Measurements from ENCODE around the gene CD164L2.

The CD164L2 gene

DNA sequence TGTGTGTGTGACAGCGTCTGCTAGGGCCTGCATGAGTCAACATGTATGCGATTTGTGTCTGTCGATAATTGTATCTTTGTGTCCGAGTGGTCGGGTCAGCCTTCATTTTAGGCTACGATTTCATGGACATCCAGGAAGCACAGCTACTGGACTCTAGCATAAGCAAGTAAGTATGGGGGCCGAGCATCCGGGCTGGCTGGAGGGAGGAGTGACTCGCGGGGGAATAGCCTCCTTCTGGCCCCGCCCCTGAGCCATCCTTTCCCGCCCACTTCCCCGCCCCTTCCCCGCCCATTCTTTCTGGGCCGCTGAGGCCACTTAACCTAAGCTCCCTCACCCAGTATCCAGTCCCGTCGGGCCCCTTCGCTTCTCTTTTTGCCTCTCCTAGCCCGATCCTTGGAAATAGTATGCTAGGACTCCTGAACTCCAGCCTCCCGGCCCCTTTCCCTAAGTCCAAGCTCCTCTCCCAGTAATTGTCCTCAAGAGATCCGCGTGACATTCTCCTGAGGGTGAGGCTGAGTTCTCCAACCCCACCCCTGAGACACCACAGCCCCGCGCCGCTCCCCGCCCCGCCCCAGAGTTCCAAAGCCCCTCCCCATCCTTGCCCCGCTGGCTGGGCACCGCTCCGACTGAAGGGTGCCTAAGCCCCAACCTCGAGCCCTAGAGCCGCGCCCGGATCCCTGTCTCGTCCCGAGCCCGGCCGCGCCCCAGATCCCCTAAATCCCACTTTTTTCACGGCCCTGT is 17.6 kb downstream of the CD164L2 start:
- no peaks in the 10 kb centered on the region for H3K36me3 Mint-ChIP-seq
- H3K27ac Mint-ChIP-seq: no peak overlapping the region
- H3K9me3 Mint-ChIP-seq (ENCODE audit: low read depth): no peaks in the 10 kb centered on the region
- H3K4me1 Mint-ChIP-seq (ENCODE audit: low read depth): peaks cover 28% of the 10 kb centered on the region
- H3K4me3 Mint-ChIP-seq: peak overlapping the region; percentile 87
- H3K27me3 Mint-ChIP-seq: no peaks in the 10 kb centered on the region

DNA sequence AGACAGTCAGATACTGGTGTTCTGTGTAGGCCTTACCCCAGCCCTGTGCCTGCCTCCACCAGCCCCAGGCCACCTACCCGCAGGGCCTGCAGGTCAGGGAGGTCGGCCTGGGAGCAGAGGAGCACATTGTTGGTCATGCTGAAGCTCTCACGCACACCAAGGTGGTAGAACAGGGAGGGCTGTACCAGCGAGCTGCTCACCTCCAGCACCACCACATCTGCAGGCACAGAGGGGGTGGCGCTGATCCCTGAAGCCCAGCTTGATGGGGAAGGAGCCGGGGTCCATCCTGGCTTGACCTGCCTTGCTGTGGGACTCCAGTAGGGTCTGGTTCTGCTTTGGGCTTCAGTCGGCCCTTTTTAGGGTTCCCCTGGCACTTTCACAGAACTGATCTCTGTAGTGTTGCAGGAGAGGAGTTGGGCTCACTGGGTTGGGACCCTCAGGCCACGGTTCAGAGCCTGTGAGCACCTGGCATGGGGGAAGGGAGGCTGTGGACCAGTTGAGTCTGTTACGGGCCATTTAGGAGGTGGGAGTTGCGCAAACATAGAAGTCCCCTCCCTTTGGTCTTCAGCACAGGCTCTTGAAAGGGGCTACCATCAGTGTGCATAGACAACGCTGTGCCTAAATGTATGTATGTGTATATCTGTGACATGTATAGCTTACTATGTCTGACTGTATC is 18.3 kb downstream of the CD164L2 start:
- Mint-ChIP-seq H3K4me3 (peak overlapping the region; percentile 87), H3K27ac (no peak overlapping the region), H3K4me1 (ENCODE audit: low read depth) (peaks cover 32% of the 10 kb centered on the region), H3K9me3 (ENCODE audit: low read depth) (no peaks in the 10 kb centered on the region), H3K27me3 (no peaks in the 10 kb centered on the region), H3K36me3 (no peaks in the 10 kb centered on the region)

DNA sequence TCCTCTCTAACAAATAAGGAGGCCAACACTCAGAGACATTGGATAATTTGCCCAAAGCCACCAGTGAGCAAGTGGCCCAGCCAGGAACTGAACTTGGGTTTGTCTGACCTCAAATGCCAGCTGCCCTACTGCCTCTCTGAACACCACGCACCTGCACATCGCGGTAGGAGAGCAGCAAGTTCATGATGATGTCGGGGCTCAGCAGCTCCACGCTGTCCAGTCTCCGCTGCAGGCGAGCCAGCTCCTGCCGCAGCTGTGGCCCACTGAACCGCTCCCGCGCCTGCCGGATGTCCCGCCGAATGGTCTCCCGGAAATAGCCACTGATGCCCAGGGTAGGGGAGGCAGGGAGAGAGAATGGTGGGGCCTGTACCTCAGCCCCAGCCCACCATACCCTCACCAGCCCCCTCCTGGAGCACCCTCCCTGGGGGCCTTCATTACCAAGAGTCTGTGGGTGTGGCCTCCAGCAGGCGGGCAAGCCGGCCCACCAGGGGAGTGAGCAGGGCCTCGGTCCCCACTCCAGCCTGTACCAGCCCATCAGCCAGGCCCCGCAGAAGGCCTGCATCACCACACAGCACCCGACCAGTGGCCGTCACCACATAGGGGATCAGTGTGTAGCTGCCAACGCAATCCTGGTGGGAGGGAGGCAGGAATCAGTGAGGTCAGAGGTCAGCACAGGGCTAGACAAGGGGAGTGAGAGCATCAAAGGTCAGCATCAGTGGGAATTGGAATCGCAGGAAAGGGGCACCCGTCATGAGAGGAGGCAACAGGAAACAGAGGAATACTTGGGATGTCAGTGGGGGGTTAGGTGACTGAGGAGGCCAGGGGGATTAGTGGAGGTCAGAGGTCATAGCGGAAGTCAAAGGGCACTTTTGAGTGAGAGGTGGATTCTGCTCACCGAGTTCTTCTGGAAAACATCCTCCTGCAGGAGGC is 19.1 kb downstream of the CD164L2 start:
- peak overlapping the region; percentile 48 for H3K4me3 Mint-ChIP-seq
- no peaks in the 10 kb centered on the region for H3K9me3 Mint-ChIP-seq (ENCODE audit: low read depth)
- no peak overlapping the region for H3K27ac Mint-ChIP-seq
- no peaks in the 10 kb centered on the region for H3K27me3 Mint-ChIP-seq
- no peaks in the 10 kb centered on the region for H3K36me3 Mint-ChIP-seq
- H3K4me1 Mint-ChIP-seq (ENCODE audit: low read depth): peaks cover 34% of the 10 kb centered on the region

- H3K36me3 Mint-ChIP-seq: no peaks in the 10 kb centered on the region
- peaks cover 42% of the 10 kb centered on the region for H3K4me1 Mint-ChIP-seq (ENCODE audit: low read depth)
- H3K27me3 Mint-ChIP-seq: no peaks in the 10 kb centered on the region
- H3K9me3 Mint-ChIP-seq (ENCODE audit: low read depth): no peaks in the 10 kb centered on the region
- no peak overlapping the region for H3K27ac Mint-ChIP-seq
- no peak overlapping the region for H3K4me3 Mint-ChIP-seq
Observed at GRCh38 chr1:27361553-27361952, 21.6 kb downstream of the CD164L2 start.

GRCh38 chr1:27361044-27361402 is 22.1 kb downstream of the CD164L2 start:
- peaks cover 46% of the 10 kb centered on the region for H3K4me1 Mint-ChIP-seq (ENCODE audit: low read depth)
- H3K9me3 Mint-ChIP-seq (ENCODE audit: low read depth): no peaks in the 10 kb centered on the region
- no peak overlapping the region for H3K27ac Mint-ChIP-seq
- no peak overlapping the region for H3K4me3 Mint-ChIP-seq
- H3K36me3 Mint-ChIP-seq: no peaks in the 10 kb centered on the region
- no peaks in the 10 kb centered on the region for H3K27me3 Mint-ChIP-seq

DNA sequence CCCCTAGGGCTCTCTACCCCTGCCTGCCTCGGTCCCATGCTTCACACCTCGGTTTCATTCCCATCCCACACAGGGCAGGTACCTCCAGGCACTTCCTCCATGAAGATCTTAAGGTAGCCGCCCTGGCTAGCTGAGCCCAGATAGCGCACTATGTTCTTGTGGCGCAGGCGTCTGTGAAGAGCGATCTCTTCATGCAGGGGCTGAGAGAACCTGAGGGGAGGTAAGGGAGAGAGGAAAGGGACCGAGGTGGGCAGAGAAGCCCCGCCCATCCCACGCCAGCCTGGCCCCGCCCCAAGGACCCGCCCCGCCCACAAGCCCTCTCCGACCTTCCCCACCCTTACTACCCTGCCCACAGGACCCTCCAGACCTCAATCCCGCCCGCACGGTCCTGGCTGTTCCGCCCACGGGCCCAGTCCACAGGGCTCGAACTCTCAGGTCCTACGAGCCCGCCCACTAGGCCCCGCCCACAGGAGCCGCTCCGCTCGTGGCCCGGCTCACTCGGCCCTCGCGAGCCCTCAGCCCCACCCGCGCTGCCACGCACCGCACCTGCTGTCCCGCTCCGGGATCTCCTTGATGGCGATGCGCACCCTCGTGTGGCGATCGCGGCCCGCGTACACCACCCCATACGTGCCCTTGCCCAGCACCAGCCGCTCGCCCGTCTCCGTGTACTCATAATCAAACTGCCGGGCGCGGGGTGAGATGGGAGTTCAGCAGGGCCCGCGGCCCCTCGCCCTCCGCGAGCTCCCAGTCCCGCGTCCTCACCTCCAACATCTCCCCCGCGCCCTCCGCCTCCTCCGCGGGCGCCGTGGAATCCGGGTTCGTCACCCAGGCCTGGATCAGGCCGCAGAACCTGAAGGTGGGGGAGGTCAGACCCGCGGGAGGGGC is 22.7 kb downstream of the CD164L2 start:
- Mint-ChIP-seq H3K36me3 (no peaks in the 10 kb centered on the region), H3K4me1 (ENCODE audit: low read depth) (peaks cover 48% of the 10 kb centered on the region), H3K9me3 (ENCODE audit: low read depth) (no peaks in the 10 kb centered on the region), H3K27me3 (no peaks in the 10 kb centered on the region), H3K4me3 (peak overlapping the region; percentile 77), H3K27ac (no peak overlapping the region)

DNA sequence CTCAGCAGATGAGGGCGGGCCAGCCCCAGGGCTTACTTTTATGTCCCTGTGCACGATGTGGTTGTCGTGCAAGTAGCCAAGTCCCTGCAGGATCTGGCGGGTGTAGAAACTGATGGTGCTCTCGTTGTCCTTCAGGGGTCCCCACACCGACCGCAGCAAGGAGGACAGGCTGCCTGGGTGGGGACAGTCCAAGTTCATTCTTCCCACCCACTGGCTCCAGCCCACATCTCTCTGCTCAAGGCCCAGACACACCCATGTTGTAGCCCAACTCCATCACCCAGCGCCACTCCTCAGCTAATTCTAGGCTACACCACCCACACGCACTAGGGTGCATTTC is 23.3 kb downstream of the CD164L2 start:
- Mint-ChIP-seq H3K4me3 (peak overlapping the region; percentile 77), H3K9me3 (ENCODE audit: low read depth) (no peaks in the 10 kb centered on the region), H3K4me1 (ENCODE audit: low read depth) (peaks cover 45% of the 10 kb centered on the region), H3K36me3 (no peaks in the 10 kb centered on the region), H3K27ac (no peak overlapping the region), H3K27me3 (no peaks in the 10 kb centered on the region)

DNA sequence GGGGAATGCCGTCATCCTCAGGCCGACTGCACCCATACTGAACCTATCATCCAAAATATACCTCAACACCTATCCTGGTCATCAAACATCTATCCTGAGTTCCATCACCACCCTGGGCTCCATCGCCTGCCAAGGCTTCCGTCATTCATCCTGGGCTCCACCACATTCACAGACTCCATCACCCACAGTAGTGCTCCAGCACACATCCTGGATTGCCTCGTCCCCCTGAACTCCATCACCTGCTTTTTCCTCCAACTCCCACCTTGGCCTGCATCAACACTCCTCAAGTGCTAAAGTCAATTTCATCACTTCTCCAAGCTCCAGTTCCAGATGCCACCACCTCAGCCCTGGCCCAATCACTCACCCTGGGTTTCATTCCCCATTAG is 24.2 kb downstream of the CD164L2 start:
- Mint-ChIP-seq H3K27ac (no peak overlapping the region), H3K9me3 (ENCODE audit: low read depth) (no peaks in the 10 kb centered on the region), H3K27me3 (no peaks in the 10 kb centered on the region), H3K4me3 (no peak overlapping the region), H3K36me3 (no peaks in the 10 kb centered on the region), H3K4me1 (ENCODE audit: low read depth) (peaks cover 42% of the 10 kb centered on the region)

DNA sequence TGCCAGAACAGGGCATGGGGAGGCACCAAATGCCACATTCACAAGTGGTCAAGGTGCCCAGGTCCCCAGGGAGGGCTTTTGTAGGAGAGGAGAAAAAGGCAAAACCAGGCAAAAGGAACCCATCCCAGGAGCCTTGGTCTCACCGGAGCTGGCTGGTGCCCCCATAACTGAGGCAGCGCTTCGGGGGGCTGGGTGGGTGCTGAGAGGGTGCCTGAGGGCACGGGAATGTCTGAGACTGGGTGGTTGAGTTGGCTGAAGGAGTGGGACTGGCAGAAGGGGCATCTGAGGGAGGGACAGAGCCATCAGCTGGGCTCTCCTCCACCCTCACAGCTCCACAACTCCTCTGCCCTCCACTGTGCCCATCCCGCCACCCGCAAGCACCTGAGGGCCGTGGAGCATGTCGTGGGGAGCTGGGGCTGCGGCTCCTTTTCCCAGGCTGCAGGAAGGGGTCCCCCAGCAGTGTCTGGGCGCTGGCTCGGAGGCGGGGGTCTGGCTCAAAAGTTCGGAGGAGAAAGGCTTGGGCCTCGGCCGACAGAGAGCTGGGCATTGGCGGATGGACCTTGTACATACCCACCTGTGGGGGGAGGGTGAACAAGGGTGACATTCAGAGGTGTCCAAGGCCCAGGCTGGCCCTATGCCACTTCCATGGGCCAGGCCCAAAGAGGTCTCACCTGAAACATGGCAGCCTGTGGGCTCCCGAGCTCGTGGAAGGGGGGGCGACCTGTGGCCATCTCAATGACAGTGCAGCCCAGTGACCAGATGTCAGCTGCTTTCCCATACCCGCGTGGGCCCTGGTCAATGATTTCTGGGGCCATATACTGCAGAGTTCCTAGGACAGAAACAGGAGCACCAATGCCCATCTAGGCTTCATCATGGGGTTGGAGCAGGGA is 24.9 kb downstream of the CD164L2 start:
- H3K27ac Mint-ChIP-seq: no peak overlapping the region
- H3K36me3 Mint-ChIP-seq: no peaks in the 10 kb centered on the region
- H3K27me3 Mint-ChIP-seq: no peaks in the 10 kb centered on the region
- no peaks in the 10 kb centered on the region for H3K9me3 Mint-ChIP-seq (ENCODE audit: low read depth)
- peak overlapping the region; percentile 77 for H3K4me3 Mint-ChIP-seq
- peaks cover 44% of the 10 kb centered on the region for H3K4me1 Mint-ChIP-seq (ENCODE audit: low read depth)

GRCh38 chr1:27357281-27358037 is 25.7 kb downstream of the CD164L2 start:
- no peaks in the 10 kb centered on the region for H3K36me3 Mint-ChIP-seq
- peak overlapping the region; percentile 81 for H3K27ac Mint-ChIP-seq
- H3K4me1 Mint-ChIP-seq (ENCODE audit: low read depth): peaks cover 42% of the 10 kb centered on the region
- H3K27me3 Mint-ChIP-seq: no peaks in the 10 kb centered on the region
- H3K4me3 Mint-ChIP-seq: peak overlapping the region; percentile 77
- no peaks in the 10 kb centered on the region for H3K9me3 Mint-ChIP-seq (ENCODE audit: low read depth)

DNA sequence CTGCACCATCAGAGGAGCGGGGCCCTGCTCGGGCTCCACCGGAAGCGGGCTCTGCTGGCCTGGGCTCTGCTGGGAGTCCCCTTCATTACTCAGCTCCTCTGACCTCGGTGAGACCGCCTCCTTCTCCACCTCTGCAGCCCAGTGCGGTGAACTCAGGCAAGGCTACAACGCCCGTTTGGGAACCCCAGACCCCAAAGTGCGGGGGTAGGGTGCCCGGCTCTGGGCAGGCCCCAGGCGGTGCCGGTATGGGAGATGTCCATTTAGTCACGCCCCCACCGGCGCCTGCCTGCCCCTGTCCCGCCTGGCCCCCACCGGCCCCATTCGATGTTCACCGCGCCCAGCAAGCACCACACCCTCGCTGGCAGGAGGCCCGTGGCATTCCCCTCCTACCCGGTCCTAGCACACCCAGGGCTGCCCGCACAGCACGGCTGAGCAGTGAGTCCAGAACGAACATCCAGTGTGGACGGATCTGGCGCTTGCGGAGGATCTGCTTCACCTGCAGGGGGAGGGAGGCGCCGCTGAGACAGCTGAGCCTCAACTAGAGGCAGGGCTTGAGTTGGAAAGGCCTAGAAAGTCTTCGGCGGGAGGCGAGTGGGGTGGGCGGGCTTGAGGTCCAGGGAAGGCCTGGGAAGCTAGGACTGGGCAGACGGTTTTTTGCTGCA is 26.4 kb downstream of the CD164L2 start:
- Mint-ChIP-seq H3K27me3 (no peaks in the 10 kb centered on the region), H3K9me3 (ENCODE audit: low read depth) (no peaks in the 10 kb centered on the region), H3K4me3 (peak overlapping the region; percentile 77), H3K36me3 (no peaks in the 10 kb centered on the region), H3K4me1 (ENCODE audit: low read depth) (peaks cover 42% of the 10 kb centered on the region), H3K27ac (peak overlapping the region; percentile 81)

DNA sequence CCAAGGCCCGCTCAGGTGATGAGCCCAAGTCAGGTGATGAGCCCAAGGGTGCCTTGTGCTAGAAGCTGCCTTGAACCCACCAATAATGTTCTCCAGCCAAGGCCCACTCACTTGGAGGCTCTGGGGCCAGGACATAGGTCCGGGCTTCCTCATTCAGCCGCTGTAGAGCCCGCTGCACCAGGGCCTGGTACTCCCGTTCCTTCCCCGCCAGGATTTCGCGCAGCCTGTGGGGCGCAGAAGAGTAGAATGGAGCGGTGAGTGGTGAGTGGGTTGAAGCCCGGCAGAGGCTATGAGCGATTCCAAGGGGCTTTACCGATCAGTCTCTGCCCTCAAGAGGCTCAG is 26.9 kb downstream of the CD164L2 start:
- peak overlapping the region; percentile 57 for H3K4me3 Mint-ChIP-seq
- no peaks in the 10 kb centered on the region for H3K27me3 Mint-ChIP-seq
- H3K36me3 Mint-ChIP-seq: no peaks in the 10 kb centered on the region
- H3K27ac Mint-ChIP-seq: peak overlapping the region; percentile 28
- H3K4me1 Mint-ChIP-seq (ENCODE audit: low read depth): peaks cover 42% of the 10 kb centered on the region
- no peaks in the 10 kb centered on the region for H3K9me3 Mint-ChIP-seq (ENCODE audit: low read depth)

GRCh38 chr1:27355683-27356082 is 27.4 kb downstream of the CD164L2 start:
- Mint-ChIP-seq H3K9me3 (ENCODE audit: low read depth) (no peaks in the 10 kb centered on the region), H3K36me3 (no peaks in the 10 kb centered on the region), H3K4me1 (ENCODE audit: low read depth) (peaks cover 42% of the 10 kb centered on the region), H3K27me3 (no peaks in the 10 kb centered on the region), H3K4me3 (peak overlapping the region; percentile 28), H3K27ac (peak overlapping the region; percentile 50)

All from activated naive CD8-positive, alpha-beta T cell (primary cell).